ENCODE measurements around the gene TEKT3.

Gene TEKT3

DNA sequence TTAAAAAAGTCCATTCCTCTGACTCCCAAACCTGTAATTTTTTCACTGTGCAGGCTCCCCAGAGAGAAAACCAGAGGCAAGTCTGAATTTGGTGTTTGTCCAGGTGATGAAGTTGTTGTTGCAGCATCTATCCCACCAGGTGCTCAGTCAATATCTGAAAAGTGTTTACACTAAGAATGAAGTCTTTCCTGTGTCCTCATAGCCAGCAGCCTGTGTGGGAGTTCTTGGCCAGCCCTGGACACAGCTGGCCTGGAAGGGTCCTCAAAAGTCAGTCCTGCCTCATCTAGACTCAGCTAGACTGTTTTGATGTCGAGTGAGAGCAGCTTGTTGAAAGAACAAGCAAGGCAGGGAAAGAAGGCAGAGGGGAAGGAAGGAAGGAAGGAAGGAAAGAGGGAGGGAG lies 72.9 kb downstream of the TEKT3 start:
- DNase-seq (ENCODE audit: low spot score) = no peak
- TF ChIP-seq, protein P1, sequence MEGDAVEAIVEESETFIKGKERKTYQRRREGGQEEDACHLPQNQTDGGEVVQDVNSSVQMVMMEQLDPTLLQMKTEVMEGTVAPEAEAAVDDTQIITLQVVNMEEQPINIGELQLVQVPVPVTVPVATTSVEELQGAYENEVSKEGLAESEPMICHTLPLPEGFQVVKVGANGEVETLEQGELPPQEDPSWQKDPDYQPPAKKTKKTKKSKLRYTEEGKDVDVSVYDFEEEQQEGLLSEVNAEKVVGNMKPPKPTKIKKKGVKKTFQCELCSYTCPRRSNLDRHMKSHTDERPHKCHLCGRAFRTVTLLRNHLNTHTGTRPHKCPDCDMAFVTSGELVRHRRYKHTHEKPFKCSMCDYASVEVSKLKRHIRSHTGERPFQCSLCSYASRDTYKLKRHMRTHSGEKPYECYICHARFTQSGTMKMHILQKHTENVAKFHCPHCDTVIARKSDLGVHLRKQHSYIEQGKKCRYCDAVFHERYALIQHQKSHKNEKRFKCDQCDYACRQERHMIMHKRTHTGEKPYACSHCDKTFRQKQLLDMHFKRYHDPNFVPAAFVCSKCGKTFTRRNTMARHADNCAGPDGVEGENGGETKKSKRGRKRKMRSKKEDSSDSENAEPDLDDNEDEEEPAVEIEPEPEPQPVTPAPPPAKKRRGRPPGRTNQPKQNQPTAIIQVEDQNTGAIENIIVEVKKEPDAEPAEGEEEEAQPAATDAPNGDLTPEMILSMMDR (IDR thresholded peaks at IDR 0.05; ENCODE audit: extremely low read depth, missing control alignments) = no peak

DNA sequence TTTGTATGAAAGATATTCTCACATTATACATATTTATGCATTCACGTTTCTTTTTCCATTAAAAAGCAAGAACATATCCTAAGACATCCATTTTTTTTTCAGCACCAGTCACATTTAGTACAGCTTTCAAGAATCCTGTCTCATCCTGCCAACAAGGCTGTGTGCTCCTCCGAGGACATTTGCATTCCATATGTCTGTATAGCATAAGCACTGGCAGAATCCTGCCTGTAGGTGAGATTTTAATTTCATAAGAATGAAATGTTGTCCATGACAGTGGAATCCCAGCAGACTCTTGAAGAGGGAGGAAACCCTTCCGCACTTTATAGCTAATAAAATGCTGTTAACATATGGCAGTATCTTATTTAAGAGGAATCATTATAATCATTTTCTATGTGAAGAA lies 73.4 kb downstream of the TEKT3 start:
- DNase-seq (ENCODE audit: low spot score) = no peak
- TF ChIP-seq, protein P1 (IDR thresholded peaks at IDR 0.05; ENCODE audit: extremely low read depth, missing control alignments) = no peak

DNA sequence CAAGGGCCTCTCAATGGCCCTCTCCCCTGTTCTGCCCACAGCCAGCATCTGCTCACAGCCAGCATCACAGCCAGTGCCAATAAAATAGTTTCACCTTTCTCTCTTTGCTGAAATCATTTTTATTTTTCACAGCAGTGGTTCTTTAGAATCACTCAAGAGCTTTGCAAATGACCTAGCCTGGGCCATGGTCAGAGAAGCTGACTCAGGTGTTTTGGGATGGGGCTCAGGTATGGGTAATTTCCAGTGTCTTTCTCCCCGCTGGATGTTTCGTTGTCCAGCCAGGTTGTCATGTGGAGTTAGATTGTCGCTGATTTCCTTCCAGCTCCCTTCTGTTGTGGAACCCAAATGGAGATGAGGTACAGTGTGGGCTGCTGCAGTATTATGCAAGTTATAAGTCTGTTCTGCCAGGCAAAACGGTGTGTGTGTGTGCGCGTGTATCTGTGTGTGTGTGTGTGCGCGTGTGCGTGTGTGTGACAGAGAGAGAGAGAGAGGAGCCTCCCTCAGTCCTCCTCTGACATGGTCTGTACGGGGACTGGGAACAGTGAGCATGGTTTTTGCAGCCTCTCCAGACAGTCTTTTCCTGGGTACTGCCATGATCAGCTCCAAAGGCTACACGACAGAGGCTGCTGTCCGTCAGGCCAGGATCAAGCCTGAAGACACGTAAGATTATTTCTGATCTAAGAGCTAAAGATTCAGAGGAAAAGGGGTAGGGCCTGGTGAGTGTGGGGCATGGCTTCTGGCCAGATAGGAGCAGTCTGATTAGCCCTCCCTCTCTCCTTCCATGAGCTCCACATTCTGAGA lies 74.9 kb downstream of the TEKT3 start:
- DNase-seq (ENCODE audit: low spot score) = no peak
- TF ChIP-seq, protein P1 (IDR thresholded peaks at IDR 0.05; ENCODE audit: extremely low read depth, missing control alignments) = no peak

DNA sequence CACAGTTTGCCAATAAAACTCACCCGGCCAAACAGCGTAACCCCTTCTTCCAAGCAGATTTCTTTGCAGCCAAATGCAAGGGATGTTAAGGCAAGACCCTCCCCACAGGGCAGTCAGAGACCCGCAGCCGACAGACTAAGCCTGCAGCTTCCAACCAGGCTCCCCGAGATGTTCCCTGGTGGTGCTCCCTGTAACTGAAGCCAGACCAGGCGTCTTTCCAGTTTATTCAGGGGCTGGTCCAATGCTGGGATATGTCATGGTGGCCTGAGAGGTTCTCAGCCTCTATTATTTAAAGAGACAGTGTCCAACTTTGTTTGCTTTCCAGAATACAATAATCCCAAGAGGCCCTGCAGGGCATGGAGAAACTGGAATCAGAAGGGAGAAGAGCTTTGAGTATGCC lies 76.3 kb downstream of the TEKT3 start, which contains the start of gene PMP22:
Gene PMP22, minus strand, starts transcription at position 196 of the 400 bp plus-strand sequence. CDS start 4,599 bp downstream, outside the sequence.
- TF ChIP-seq, protein P1 (IDR thresholded peaks at IDR 0.05; ENCODE audit: extremely low read depth, missing control alignments) = no peak
- no peak for DNase-seq (ENCODE audit: low spot score)

DNA sequence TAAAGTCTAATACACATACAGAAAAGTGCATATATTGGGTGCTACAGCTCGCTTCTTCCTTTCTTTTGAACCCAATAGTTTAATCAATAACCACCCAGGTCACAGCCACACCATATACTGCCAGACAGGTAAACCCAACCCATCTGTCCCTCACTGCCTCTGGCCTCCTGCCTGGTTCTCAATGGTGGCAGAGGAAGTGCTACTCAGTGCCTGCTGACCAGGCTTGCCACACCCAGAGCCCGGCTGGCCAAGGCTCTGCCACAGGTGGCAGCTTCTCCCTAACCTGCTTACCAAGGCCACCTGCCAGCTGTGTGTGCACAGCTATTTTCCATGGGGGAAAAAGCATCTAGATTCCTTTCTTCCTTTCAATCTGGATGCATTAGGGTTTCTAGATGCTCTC lies 76.9 kb downstream of the TEKT3 start:
- DNase-seq (ENCODE audit: low spot score) = no peak
- TF ChIP-seq, protein P1 (IDR thresholded peaks at IDR 0.05; ENCODE audit: extremely low read depth, missing control alignments) = no peak

DNA sequence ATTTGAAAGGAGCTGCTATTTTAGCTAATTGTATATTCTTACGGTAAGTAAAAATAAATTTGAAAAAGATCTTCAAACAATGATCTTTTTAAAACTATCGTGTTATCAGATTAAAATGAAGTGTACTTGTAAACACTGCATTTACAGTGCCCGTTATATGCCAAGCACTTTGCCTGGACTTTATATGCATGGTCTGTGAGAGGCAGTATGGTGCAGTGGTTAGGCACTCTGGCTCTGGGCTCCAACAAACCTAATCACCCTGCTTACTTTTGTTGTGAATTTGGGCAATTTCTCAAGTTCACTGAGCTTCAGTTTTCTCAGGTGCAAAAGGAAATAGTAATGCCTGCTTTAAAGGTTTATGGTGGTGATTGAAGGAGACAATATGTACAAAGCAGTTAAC lies 77.7 kb downstream of the TEKT3 start:
- no peak for DNase-seq (ENCODE audit: low spot score)
- TF ChIP-seq, protein P1 (IDR thresholded peaks at IDR 0.05; ENCODE audit: extremely low read depth, missing control alignments) = no peak

DNA sequence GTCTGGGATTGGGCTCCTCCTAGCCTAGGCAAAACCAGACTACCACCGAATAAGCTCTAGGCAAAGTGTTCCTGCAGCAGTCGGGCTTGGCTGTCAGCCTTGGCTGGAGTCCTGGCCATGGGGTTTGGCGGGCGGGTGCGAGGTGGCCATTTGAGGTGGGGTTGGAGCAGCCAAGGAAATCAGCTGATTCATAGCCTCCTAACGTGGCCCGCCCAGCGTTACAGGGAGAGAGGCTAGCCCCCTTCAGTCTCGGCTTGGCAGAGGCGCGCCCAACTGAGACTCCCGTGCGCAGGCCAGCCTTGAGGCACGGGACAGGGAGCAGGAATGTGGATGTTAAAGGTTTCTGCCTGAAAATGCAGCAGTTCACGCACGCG lies 78.2 kb downstream of the TEKT3 start:
- TF ChIP-seq, protein P1 (IDR thresholded peaks at IDR 0.05; ENCODE audit: extremely low read depth, missing control alignments) = no peak
- DNase-seq (ENCODE audit: low spot score) = no peak

All from GM20000 (cell line).